DND-41 (cell line): ENCODE results near the gene HDAC4.

Experiments
- CTCF ChIP-seq: IDR thresholded peaks from 2 replicates; pipeline ENCODE4 v1.5.1; 2012; ENCODE audit warnings: borderline replicate concordance, low read length, moderate library complexity, mild to moderate bottlenecking; ENCODE audit not compliant: poor library complexity, severe bottlenecking; ENCODE audit errors: extremely low read depth
- EZH2 ChIP-seq: IDR thresholded peaks from 3 replicates; pipeline ENCODE4 v1.6.1; 2012; ENCODE audit warnings: borderline replicate concordance, low read depth, mild to moderate bottlenecking, moderate library complexity, low read length, inconsistent platforms; ENCODE audit not compliant: severe bottlenecking

- TF ChIP-seq CTCF: no peak
- no peak for TF ChIP-seq EZH2
Observed at GRCh38 chr2:239383036-239383758, 17.6 kb downstream of the HDAC4 start.
